ENCODE measurements around the gene DDO. TPM values are rescaled to one million over a fixed set of nuclear protein-coding genes. Genes with fewer than 3 reads are reported as not detected.

The DDO gene
- polyA plus RNA-seq, 1 donor from 2014 or later, result not detected

GRCh38 chr6:110385458-110385863 is 29.9 kb downstream of the DDO start:
- TF ChIP-seq RAD21 (conservative IDR thresholded peaks at IDR 0.05) (no peak), MXI1 (conservative IDR thresholded peaks at IDR 0.05; ENCODE audit: poor library complexity, severe bottlenecking) (no peak), EP300 (conservative IDR thresholded peaks at IDR 0.05; ENCODE audit: poor library complexity, severe bottlenecking) (no peak), SMC3 (conservative IDR thresholded peaks at IDR 0.05; ENCODE audit: poor library complexity) (no peak)
- TF ChIP-seq, protein P1, sequence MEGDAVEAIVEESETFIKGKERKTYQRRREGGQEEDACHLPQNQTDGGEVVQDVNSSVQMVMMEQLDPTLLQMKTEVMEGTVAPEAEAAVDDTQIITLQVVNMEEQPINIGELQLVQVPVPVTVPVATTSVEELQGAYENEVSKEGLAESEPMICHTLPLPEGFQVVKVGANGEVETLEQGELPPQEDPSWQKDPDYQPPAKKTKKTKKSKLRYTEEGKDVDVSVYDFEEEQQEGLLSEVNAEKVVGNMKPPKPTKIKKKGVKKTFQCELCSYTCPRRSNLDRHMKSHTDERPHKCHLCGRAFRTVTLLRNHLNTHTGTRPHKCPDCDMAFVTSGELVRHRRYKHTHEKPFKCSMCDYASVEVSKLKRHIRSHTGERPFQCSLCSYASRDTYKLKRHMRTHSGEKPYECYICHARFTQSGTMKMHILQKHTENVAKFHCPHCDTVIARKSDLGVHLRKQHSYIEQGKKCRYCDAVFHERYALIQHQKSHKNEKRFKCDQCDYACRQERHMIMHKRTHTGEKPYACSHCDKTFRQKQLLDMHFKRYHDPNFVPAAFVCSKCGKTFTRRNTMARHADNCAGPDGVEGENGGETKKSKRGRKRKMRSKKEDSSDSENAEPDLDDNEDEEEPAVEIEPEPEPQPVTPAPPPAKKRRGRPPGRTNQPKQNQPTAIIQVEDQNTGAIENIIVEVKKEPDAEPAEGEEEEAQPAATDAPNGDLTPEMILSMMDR (IDR thresholded peaks at IDR 0.05; ENCODE audit: poor library complexity, severe bottlenecking), result no peak
- no peaks in the 10 kb centered on the region for H3F3A ChIP-seq (ENCODE audit: insufficient read depth, low read length, poor library complexity, severe bottlenecking)
- no peak overlapping the region for H3K9ac ChIP-seq (ENCODE audit: low read length)
- no peaks in the 10 kb centered on the region for H3K36me3 ChIP-seq (ENCODE audit: insufficient read depth, low read length)
- H3K27ac ChIP-seq (ENCODE audit: low read length), result no peak overlapping the region
- no peak overlapping the region for H3K4me3 ChIP-seq (ENCODE audit: low read length)
- no peaks in the 10 kb centered on the region for H3K9me3 ChIP-seq (ENCODE audit: low read length)
- H3K4me2 ChIP-seq (ENCODE audit: low read length), result no peak overlapping the region
- H4K20me1 ChIP-seq (ENCODE audit: insufficient read depth), result no peaks in the 10 kb centered on the region
- H3K27me3 ChIP-seq (ENCODE audit: insufficient read depth, low read depth, low read length), result no peaks in the 10 kb centered on the region
- no peaks in the 10 kb centered on the region for H3K79me2 ChIP-seq (replicated peaks; ENCODE audit: insufficient read depth, low read length)
- H3K9me2 ChIP-seq (ENCODE audit: insufficient read depth, low read length), result no peaks in the 10 kb centered on the region
- H2AFZ ChIP-seq (ENCODE audit: low read depth, low read length), result no peak overlapping the region

GRCh38 chr6:110378552-110378951 is 36.8 kb downstream of the DDO start:
- Histone ChIP-seq H3K9ac (ENCODE audit: low read length) (no peak overlapping the region), H3K36me3 (ENCODE audit: insufficient read depth, low read length) (no peaks in the 10 kb centered on the region), H3K4me3 (ENCODE audit: low read length) (no peak overlapping the region), H3K79me2 (replicated peaks; ENCODE audit: insufficient read depth, low read length) (no peaks in the 10 kb centered on the region), H2AFZ (ENCODE audit: low read depth, low read length) (no peak overlapping the region), H3K27ac (ENCODE audit: low read length) (no peak overlapping the region), H3K9me3 (ENCODE audit: low read length) (no peaks in the 10 kb centered on the region), H3K4me2 (ENCODE audit: low read length) (no peak overlapping the region), H3F3A (ENCODE audit: insufficient read depth, low read length, poor library complexity, severe bottlenecking) (no peaks in the 10 kb centered on the region), H3K9me2 (ENCODE audit: insufficient read depth, low read length) (no peaks in the 10 kb centered on the region), H3K27me3 (ENCODE audit: insufficient read depth, low read depth, low read length) (no peaks in the 10 kb centered on the region), H4K20me1 (ENCODE audit: insufficient read depth) (no peaks in the 10 kb centered on the region)
- TF ChIP-seq REST (IDR thresholded peaks at IDR 0.05; ENCODE audit: borderline replicate concordance) (no peak), POLR2AphosphoS5 (IDR thresholded peaks at IDR 0.05) (no peak), EP300 (conservative IDR thresholded peaks at IDR 0.05; ENCODE audit: poor library complexity, severe bottlenecking) (no peak), TAF1 (IDR thresholded peaks at IDR 0.05; ENCODE audit: low read depth) (no peak), SMC3 (conservative IDR thresholded peaks at IDR 0.05; ENCODE audit: poor library complexity) (no peak), MXI1 (conservative IDR thresholded peaks at IDR 0.05; ENCODE audit: poor library complexity, severe bottlenecking) (no peak)
- TF ChIP-seq, protein P1 (IDR thresholded peaks at IDR 0.05; ENCODE audit: poor library complexity, severe bottlenecking), result no peak

Measured in neural cell (in vitro differentiated cells).